Measurements from ENCODE around the gene IQCM.

Gene IQCM

GRCh38 chr4:149409146-149409545 is 406.5 kb downstream of the IQCM start:
- H3K18ac ChIP-seq (ENCODE audit: low read depth in 1 of 2, low read length in 2 of 2), result no peak overlapping the region
- no peaks in the 10 kb centered on the region for H3K27me3 ChIP-seq (ENCODE audit: control insufficient read depth in 1 of 2, insufficient read depth in 1 of 2, low read length in 2 of 2)
- H2BK15ac ChIP-seq (ENCODE audit: low read depth, poor library complexity, severe bottlenecking), result no peak overlapping the region
- H3K14ac ChIP-seq (ENCODE audit: low read length in 2 of 2), result no peak overlapping the region
- H3K4ac ChIP-seq (ENCODE audit: low read depth in 1 of 2, low read length in 2 of 2), result no peak overlapping the region
- H3K4me2 ChIP-seq (ENCODE audit: low read length, poor library complexity, severe bottlenecking), result no peak overlapping the region
- no peaks in the 10 kb centered on the region for H3K79me1 ChIP-seq (replicated peaks; ENCODE audit: low read length, poor library complexity, severe bottlenecking)
- no peak overlapping the region for H2AFZ ChIP-seq (ENCODE audit: low read depth, low read length)
- DNase-seq, result peak; percentile 14
- H4K91ac ChIP-seq (ENCODE audit: low read length), result no peak overlapping the region
- 59% methylated on average over 2 of the region's 4 CpGs for WGBS
- no peaks in the 10 kb centered on the region for H3K36me3 ChIP-seq (ENCODE audit: control insufficient read depth in 1 of 2, insufficient read depth in 2 of 2, low read depth in 1 of 2, low read length in 2 of 2)
- H3K27ac ChIP-seq (ENCODE audit: low read length, poor library complexity, severe bottlenecking), result peak overlapping the region; percentile 28
- H4K8ac ChIP-seq (ENCODE audit: low read length), result no peak overlapping the region
- no peaks in the 10 kb centered on the region for H3K9me3 ChIP-seq (ENCODE audit: control insufficient read depth, low read length)
- no peak overlapping the region for H2BK12ac ChIP-seq (ENCODE audit: low read length in 2 of 2)
- no peak overlapping the region for H3K23ac ChIP-seq (ENCODE audit: low read length in 2 of 2)
- no peak overlapping the region for H2BK5ac ChIP-seq (ENCODE audit: low read depth, low read length, poor library complexity, severe bottlenecking)
- H2AK5ac ChIP-seq (ENCODE audit: low read length, severe bottlenecking), result no peak overlapping the region
- H3K4me1 ChIP-seq (ENCODE audit: control insufficient read depth, insufficient read depth, low read depth, low read length), result no peaks in the 10 kb centered on the region
- H3K9ac ChIP-seq (ENCODE audit: low read length), result peak overlapping the region; percentile 84
- H3K4me3 ChIP-seq (ENCODE audit: insufficient read depth in 1 of 2, low read depth in 1 of 2, low read length in 2 of 2), result no peak overlapping the region
- no peak overlapping the region for H2BK120ac ChIP-seq (ENCODE audit: low read depth, low read length)

- no peaks in the 10 kb centered on the region for H3K9me3 ChIP-seq (ENCODE audit: control insufficient read depth, low read length)
- no peak overlapping the region for H3K14ac ChIP-seq (ENCODE audit: low read length in 2 of 2)
- no peak overlapping the region for H3K4ac ChIP-seq (ENCODE audit: low read depth in 1 of 2, low read length in 2 of 2)
- H3K9ac ChIP-seq (ENCODE audit: low read length), result no peak overlapping the region
- H2BK120ac ChIP-seq (ENCODE audit: low read depth, low read length), result no peak overlapping the region
- H3K18ac ChIP-seq (ENCODE audit: low read depth in 1 of 2, low read length in 2 of 2), result no peak overlapping the region
- no peak for DNase-seq
- H3K4me3 ChIP-seq (ENCODE audit: insufficient read depth in 1 of 2, low read depth in 1 of 2, low read length in 2 of 2), result no peak overlapping the region
- no peak overlapping the region for H4K8ac ChIP-seq (ENCODE audit: low read length)
- no peaks in the 10 kb centered on the region for H3K79me1 ChIP-seq (replicated peaks; ENCODE audit: low read length, poor library complexity, severe bottlenecking)
- H3K4me2 ChIP-seq (ENCODE audit: low read length, poor library complexity, severe bottlenecking), result no peak overlapping the region
- no peak overlapping the region for H4K91ac ChIP-seq (ENCODE audit: low read length)
- no peak overlapping the region for H2AK5ac ChIP-seq (ENCODE audit: low read length, severe bottlenecking)
- no peak overlapping the region for H2AFZ ChIP-seq (ENCODE audit: low read depth, low read length)
- no peaks in the 10 kb centered on the region for H3K27me3 ChIP-seq (ENCODE audit: control insufficient read depth in 1 of 2, insufficient read depth in 1 of 2, low read length in 2 of 2)
- H2BK5ac ChIP-seq (ENCODE audit: low read depth, low read length, poor library complexity, severe bottlenecking), result no peak overlapping the region
- H2BK15ac ChIP-seq (ENCODE audit: low read depth, poor library complexity, severe bottlenecking), result no peak overlapping the region
- WGBS, result 62% methylated on average over 2 of the region's 3 CpGs
- no peak overlapping the region for H3K23ac ChIP-seq (ENCODE audit: low read length in 2 of 2)
- no peak overlapping the region for H3K27ac ChIP-seq (ENCODE audit: low read length, poor library complexity, severe bottlenecking)
- no peak overlapping the region for H2BK12ac ChIP-seq (ENCODE audit: low read length in 2 of 2)
- H3K4me1 ChIP-seq (ENCODE audit: control insufficient read depth, insufficient read depth, low read depth, low read length), result no peaks in the 10 kb centered on the region
- H3K36me3 ChIP-seq (ENCODE audit: control insufficient read depth in 1 of 2, insufficient read depth in 2 of 2, low read depth in 1 of 2, low read length in 2 of 2), result no peaks in the 10 kb centered on the region
Observed at GRCh38 chr4:149404143-149404542, 411.5 kb downstream of the IQCM start.

GRCh38 chr4:149403081-149403480 is 412.6 kb downstream of the IQCM start:
- Histone ChIP-seq H3K4me3 (ENCODE audit: insufficient read depth in 1 of 2, low read depth in 1 of 2, low read length in 2 of 2) (no peak overlapping the region), H3K36me3 (ENCODE audit: control insufficient read depth in 1 of 2, insufficient read depth in 2 of 2, low read depth in 1 of 2, low read length in 2 of 2) (no peaks in the 10 kb centered on the region), H3K4ac (ENCODE audit: low read depth in 1 of 2, low read length in 2 of 2) (no peak overlapping the region), H2BK15ac (ENCODE audit: low read depth, poor library complexity, severe bottlenecking) (no peak overlapping the region), H3K18ac (ENCODE audit: low read depth in 1 of 2, low read length in 2 of 2) (no peak overlapping the region), H3K27me3 (ENCODE audit: control insufficient read depth in 1 of 2, insufficient read depth in 1 of 2, low read length in 2 of 2) (no peaks in the 10 kb centered on the region), H3K4me1 (ENCODE audit: control insufficient read depth, insufficient read depth, low read depth, low read length) (no peaks in the 10 kb centered on the region), H3K79me1 (replicated peaks; ENCODE audit: low read length, poor library complexity, severe bottlenecking) (no peaks in the 10 kb centered on the region), H2AK5ac (ENCODE audit: low read length, severe bottlenecking) (no peak overlapping the region), H2BK12ac (ENCODE audit: low read length in 2 of 2) (no peak overlapping the region), H2BK5ac (ENCODE audit: low read depth, low read length, poor library complexity, severe bottlenecking) (no peak overlapping the region), H4K91ac (ENCODE audit: low read length) (no peak overlapping the region), H3K23ac (ENCODE audit: low read length in 2 of 2) (no peak overlapping the region), H3K4me2 (ENCODE audit: low read length, poor library complexity, severe bottlenecking) (no peak overlapping the region), H4K8ac (ENCODE audit: low read length) (no peak overlapping the region), H3K27ac (ENCODE audit: low read length, poor library complexity, severe bottlenecking) (no peak overlapping the region), H3K9ac (ENCODE audit: low read length) (no peak overlapping the region), H3K14ac (ENCODE audit: low read length in 2 of 2) (no peak overlapping the region), H3K9me3 (ENCODE audit: control insufficient read depth, low read length) (no peaks in the 10 kb centered on the region), H2AFZ (ENCODE audit: low read depth, low read length) (no peak overlapping the region), H2BK120ac (ENCODE audit: low read depth, low read length) (no peak overlapping the region)
- 90% methylated on average over 2 of the region's 2 CpGs for WGBS
- no peak for DNase-seq

- no peak overlapping the region for H2BK5ac ChIP-seq (ENCODE audit: low read depth, low read length, poor library complexity, severe bottlenecking)
- no peak overlapping the region for H2BK12ac ChIP-seq (ENCODE audit: low read length in 2 of 2)
- no peaks in the 10 kb centered on the region for H3K36me3 ChIP-seq (ENCODE audit: control insufficient read depth in 1 of 2, insufficient read depth in 2 of 2, low read depth in 1 of 2, low read length in 2 of 2)
- H3K27me3 ChIP-seq (ENCODE audit: control insufficient read depth in 1 of 2, insufficient read depth in 1 of 2, low read length in 2 of 2), result no peaks in the 10 kb centered on the region
- H2BK15ac ChIP-seq (ENCODE audit: low read depth, poor library complexity, severe bottlenecking), result no peak overlapping the region
- no peak overlapping the region for H3K9ac ChIP-seq (ENCODE audit: low read length)
- H3K18ac ChIP-seq (ENCODE audit: low read depth in 1 of 2, low read length in 2 of 2), result no peak overlapping the region
- H2BK120ac ChIP-seq (ENCODE audit: low read depth, low read length), result no peak overlapping the region
- H3K9me3 ChIP-seq (ENCODE audit: control insufficient read depth, low read length), result no peaks in the 10 kb centered on the region
- H3K4me1 ChIP-seq (ENCODE audit: control insufficient read depth, insufficient read depth, low read depth, low read length), result no peaks in the 10 kb centered on the region
- H3K23ac ChIP-seq (ENCODE audit: low read length in 2 of 2), result no peak overlapping the region
- DNase-seq, result no peak
- H3K4me3 ChIP-seq (ENCODE audit: insufficient read depth in 1 of 2, low read depth in 1 of 2, low read length in 2 of 2), result no peak overlapping the region
- H3K27ac ChIP-seq (ENCODE audit: low read length, poor library complexity, severe bottlenecking), result no peak overlapping the region
- no peak overlapping the region for H3K14ac ChIP-seq (ENCODE audit: low read length in 2 of 2)
- H3K4ac ChIP-seq (ENCODE audit: low read depth in 1 of 2, low read length in 2 of 2), result no peak overlapping the region
- WGBS, result 84% methylated on average over 2 of the region's 3 CpGs
- no peak overlapping the region for H2AK5ac ChIP-seq (ENCODE audit: low read length, severe bottlenecking)
- no peak overlapping the region for H4K8ac ChIP-seq (ENCODE audit: low read length)
- H4K91ac ChIP-seq (ENCODE audit: low read length), result no peak overlapping the region
- no peaks in the 10 kb centered on the region for H3K79me1 ChIP-seq (replicated peaks; ENCODE audit: low read length, poor library complexity, severe bottlenecking)
- no peak overlapping the region for H2AFZ ChIP-seq (ENCODE audit: low read depth, low read length)
- no peak overlapping the region for H3K4me2 ChIP-seq (ENCODE audit: low read length, poor library complexity, severe bottlenecking)
Observed at GRCh38 chr4:149398993-149399392, 416.6 kb downstream of the IQCM start.
